ENCODE measurements around the gene PRKAG2. TPM values are rescaled to one million over a fixed set of nuclear protein-coding genes. Genes with fewer than 3 reads are reported as not detected.

The PRKAG2 gene
- total RNA-seq, 1 donor from 2014 or later = 13.5 TPM

DNA sequence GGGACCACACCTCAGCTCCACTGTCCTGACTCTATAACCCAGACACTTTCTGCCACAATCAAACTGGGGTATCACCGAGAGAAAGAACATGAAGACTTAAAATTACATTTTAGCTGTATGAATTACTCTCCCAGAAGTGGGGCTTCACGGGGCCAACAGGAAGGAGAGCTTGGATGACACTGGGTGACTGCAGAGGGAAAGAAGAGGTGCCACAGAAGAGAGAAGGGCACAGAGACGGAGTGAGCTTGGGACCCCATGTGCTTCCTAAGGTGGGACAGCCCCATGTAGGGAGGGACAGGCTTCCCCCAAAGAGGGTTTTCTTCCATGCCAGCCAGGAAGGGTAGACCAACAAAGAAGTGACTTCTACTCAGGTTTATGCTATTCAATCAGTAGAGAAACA, 195.2 kb downstream of the PRKAG2 start:
- Mint-ChIP-seq H3K27me3 (ENCODE audit: unreplicated experiment) (no peaks in the 10 kb centered on the region), H3K4me1 (ENCODE audit: unreplicated experiment) (peaks cover 18% of the 10 kb centered on the region), H3K9me3 (ENCODE audit: unreplicated experiment) (no peaks in the 10 kb centered on the region), H3K36me3 (ENCODE audit: unreplicated experiment) (no peaks in the 10 kb centered on the region), H3K27ac (ENCODE audit: unreplicated experiment) (no peak overlapping the region), H3K4me3 (ENCODE audit: unreplicated experiment) (no peak overlapping the region)
- TF ChIP-seq, protein P1, sequence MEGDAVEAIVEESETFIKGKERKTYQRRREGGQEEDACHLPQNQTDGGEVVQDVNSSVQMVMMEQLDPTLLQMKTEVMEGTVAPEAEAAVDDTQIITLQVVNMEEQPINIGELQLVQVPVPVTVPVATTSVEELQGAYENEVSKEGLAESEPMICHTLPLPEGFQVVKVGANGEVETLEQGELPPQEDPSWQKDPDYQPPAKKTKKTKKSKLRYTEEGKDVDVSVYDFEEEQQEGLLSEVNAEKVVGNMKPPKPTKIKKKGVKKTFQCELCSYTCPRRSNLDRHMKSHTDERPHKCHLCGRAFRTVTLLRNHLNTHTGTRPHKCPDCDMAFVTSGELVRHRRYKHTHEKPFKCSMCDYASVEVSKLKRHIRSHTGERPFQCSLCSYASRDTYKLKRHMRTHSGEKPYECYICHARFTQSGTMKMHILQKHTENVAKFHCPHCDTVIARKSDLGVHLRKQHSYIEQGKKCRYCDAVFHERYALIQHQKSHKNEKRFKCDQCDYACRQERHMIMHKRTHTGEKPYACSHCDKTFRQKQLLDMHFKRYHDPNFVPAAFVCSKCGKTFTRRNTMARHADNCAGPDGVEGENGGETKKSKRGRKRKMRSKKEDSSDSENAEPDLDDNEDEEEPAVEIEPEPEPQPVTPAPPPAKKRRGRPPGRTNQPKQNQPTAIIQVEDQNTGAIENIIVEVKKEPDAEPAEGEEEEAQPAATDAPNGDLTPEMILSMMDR (IDR thresholded peaks at IDR 0.05) = no peak
- DNase-seq (ENCODE audit: extremely low spot score, unreplicated experiment) = no peak

DNA sequence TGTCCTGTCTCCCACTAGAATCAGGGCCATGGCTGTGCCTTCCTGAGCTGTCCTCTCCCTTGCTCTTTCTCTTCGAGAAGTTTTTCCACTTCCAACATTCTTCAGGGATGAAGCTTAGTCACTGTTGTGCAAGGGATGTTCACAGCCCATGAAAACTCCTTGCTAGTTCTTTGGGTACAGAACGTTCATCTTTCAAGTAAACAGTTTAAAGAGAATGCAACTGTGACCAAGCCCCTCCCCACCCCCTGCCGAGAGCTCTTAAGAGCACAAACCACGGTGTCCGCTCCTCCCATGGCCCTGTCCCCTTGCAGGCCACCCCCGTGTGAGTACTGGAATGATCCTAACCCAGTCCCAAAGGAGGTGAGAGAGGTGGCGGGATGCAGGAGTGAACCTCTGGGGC, 196.1 kb downstream of the PRKAG2 start:
- TF ChIP-seq, protein P1 (IDR thresholded peaks at IDR 0.05) = no peak
- no peak for DNase-seq (ENCODE audit: extremely low spot score, unreplicated experiment)
- H3K27me3 Mint-ChIP-seq (ENCODE audit: unreplicated experiment) = no peaks in the 10 kb centered on the region
- H3K4me1 Mint-ChIP-seq (ENCODE audit: unreplicated experiment) = peaks cover 11% of the 10 kb centered on the region
- no peaks in the 10 kb centered on the region for H3K9me3 Mint-ChIP-seq (ENCODE audit: unreplicated experiment)
- H3K27ac Mint-ChIP-seq (ENCODE audit: unreplicated experiment) = no peak overlapping the region
- H3K4me3 Mint-ChIP-seq (ENCODE audit: unreplicated experiment) = no peak overlapping the region
- no peaks in the 10 kb centered on the region for H3K36me3 Mint-ChIP-seq (ENCODE audit: unreplicated experiment)

DNA sequence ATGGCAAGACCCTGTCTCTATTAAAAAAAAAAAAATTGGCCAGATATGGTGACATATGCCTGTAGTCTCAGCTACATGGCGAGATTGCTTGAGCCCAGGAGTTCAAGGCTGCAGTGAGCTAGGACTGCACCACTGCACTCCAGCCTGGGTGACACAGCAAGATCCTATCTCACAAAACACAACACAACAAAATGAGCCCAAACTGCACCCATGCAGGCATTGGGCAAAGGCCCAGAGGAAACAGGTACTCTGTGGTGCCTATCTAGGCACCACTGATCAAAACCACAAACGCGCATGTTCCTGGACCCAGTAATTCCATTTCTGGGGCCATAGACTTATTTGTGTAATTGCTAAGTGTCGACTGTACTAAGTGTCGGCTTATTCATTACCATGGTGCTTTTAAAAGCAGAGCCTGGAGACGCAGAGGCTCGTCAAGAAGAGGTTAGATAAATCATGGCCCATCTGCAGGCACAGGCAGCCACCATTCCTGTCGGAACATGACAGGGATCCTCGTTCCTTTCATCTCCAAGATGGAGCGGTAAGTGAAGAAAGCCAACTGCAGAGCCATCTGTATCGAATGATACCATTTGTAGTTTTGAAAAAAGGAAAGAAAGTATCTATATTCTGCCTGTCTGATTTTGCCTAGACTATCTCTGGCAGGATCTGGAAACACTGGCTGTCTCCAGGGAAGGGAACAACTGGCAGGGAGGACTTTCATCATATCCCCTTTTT, 196.9 kb downstream of the PRKAG2 start:
- H3K4me1 Mint-ChIP-seq (ENCODE audit: unreplicated experiment) = peaks cover 11% of the 10 kb centered on the region
- no peaks in the 10 kb centered on the region for H3K36me3 Mint-ChIP-seq (ENCODE audit: unreplicated experiment)
- no peak overlapping the region for H3K27ac Mint-ChIP-seq (ENCODE audit: unreplicated experiment)
- DNase-seq (ENCODE audit: extremely low spot score, unreplicated experiment) = no peak
- no peaks in the 10 kb centered on the region for H3K9me3 Mint-ChIP-seq (ENCODE audit: unreplicated experiment)
- H3K4me3 Mint-ChIP-seq (ENCODE audit: unreplicated experiment) = no peak overlapping the region
- no peaks in the 10 kb centered on the region for H3K27me3 Mint-ChIP-seq (ENCODE audit: unreplicated experiment)
- TF ChIP-seq, protein P1 (IDR thresholded peaks at IDR 0.05) = no peak

DNA sequence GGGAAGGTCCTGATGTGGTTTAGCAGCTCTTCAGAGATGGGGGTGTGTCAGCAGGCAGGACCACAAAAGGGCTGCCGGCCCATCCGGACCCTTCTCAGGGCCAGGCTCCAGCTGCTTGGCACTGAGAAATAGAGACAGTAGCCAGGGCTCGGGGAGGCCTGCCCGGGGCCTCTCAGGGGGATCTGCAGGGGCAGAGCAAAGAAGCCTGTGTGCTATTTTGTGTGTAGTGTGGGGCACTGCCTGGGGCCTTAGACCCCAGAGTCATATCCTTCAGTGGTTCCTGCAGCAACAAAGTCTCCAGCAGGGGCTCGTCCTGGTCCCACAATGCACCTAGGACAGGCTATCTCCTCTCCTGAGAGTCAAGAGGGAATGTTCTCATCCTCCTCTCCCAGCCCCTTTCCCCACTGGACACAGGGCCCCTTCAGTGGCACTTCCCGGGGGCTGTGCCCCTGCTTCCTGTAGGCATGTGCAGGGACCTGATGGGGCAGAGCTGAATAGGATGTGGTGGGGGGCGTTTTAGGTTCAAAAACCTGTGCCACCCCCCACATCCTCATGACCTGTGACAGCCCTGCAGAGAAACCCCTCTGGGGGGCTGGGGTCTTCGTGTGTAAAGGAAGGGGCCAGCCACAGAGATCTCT, 197.7 kb downstream of the PRKAG2 start:
- Mint-ChIP-seq H3K9me3 (ENCODE audit: unreplicated experiment) (no peaks in the 10 kb centered on the region), H3K36me3 (ENCODE audit: unreplicated experiment) (no peaks in the 10 kb centered on the region), H3K27me3 (ENCODE audit: unreplicated experiment) (no peaks in the 10 kb centered on the region), H3K4me1 (ENCODE audit: unreplicated experiment) (peaks cover 11% of the 10 kb centered on the region), H3K4me3 (ENCODE audit: unreplicated experiment) (no peak overlapping the region), H3K27ac (ENCODE audit: unreplicated experiment) (no peak overlapping the region)
- TF ChIP-seq, protein P1 (IDR thresholded peaks at IDR 0.05) = no peak
- DNase-seq (ENCODE audit: extremely low spot score, unreplicated experiment) = no peak

DNA sequence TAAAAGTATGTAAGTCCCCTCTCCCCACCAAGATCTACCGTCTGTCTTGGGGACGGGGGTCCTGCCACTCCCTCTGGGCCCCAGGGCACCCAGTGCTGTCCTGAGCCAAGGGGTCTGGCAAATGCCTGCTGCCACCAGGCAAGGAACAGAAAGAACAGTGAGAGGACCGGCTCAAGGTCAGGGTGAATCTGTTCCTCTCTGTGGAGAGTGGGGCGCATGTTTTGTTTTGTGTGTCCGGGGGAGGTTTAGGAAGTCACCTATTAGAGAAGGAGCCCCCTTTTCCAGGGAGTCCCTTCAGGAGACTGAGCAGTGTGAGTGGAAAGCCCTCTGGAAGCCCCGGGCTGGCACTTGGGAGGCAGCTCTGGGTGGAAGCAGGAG, 198.7 kb downstream of the PRKAG2 start:
- H3K27ac Mint-ChIP-seq (ENCODE audit: unreplicated experiment) = no peak overlapping the region
- no peaks in the 10 kb centered on the region for H3K9me3 Mint-ChIP-seq (ENCODE audit: unreplicated experiment)
- no peaks in the 10 kb centered on the region for H3K36me3 Mint-ChIP-seq (ENCODE audit: unreplicated experiment)
- no peaks in the 10 kb centered on the region for H3K27me3 Mint-ChIP-seq (ENCODE audit: unreplicated experiment)
- DNase-seq (ENCODE audit: extremely low spot score, unreplicated experiment) = no peak
- H3K4me1 Mint-ChIP-seq (ENCODE audit: unreplicated experiment) = peaks cover 11% of the 10 kb centered on the region
- H3K4me3 Mint-ChIP-seq (ENCODE audit: unreplicated experiment) = no peak overlapping the region
- TF ChIP-seq, protein P1 (IDR thresholded peaks at IDR 0.05) = no peak
